ENCODE results near the gene ATP2B2.

DNA sequence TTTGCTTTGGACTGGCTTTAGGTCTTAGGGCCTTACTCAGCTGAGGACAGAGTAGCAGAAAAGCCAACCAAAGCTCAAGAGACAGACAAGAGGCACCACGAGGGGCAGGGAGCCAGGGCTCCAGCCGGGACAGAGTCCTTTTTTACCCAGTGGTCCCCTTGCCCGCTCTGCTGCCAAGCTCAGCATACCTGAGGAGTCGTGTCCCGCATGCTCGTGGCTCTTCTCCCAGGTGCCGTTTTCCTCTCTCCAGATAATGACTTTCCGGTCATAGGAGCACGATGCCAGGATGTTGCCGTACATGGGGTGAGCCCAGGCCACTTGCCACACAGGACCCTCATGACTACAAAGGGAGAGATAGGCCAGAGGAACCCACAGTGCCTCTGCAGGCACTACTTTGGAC lies 193.0 kb downstream of the ATP2B2 start:
- TF ChIP-seq, protein P1, sequence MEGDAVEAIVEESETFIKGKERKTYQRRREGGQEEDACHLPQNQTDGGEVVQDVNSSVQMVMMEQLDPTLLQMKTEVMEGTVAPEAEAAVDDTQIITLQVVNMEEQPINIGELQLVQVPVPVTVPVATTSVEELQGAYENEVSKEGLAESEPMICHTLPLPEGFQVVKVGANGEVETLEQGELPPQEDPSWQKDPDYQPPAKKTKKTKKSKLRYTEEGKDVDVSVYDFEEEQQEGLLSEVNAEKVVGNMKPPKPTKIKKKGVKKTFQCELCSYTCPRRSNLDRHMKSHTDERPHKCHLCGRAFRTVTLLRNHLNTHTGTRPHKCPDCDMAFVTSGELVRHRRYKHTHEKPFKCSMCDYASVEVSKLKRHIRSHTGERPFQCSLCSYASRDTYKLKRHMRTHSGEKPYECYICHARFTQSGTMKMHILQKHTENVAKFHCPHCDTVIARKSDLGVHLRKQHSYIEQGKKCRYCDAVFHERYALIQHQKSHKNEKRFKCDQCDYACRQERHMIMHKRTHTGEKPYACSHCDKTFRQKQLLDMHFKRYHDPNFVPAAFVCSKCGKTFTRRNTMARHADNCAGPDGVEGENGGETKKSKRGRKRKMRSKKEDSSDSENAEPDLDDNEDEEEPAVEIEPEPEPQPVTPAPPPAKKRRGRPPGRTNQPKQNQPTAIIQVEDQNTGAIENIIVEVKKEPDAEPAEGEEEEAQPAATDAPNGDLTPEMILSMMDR (conservative IDR thresholded peaks at IDR 0.05; ENCODE audit: low read length): no peak
- TF ChIP-seq EZH2phosphoT487 (IDR thresholded peaks at IDR 0.05; ENCODE audit: borderline replicate concordance): no peak

All from Loucy (cell line).